Stimulated activated CD4-positive, alpha-beta T cell treated with anti-CD3 and anti-CD28 coated beads, Interleukin-12 subunit alpha, Interleukin-12 subunit beta, amount 100 ng/mL, for 48 hours (primary cell): ENCODE measurements around the gene ENDOU.
"Not testable (repeated sequence)": the region's sequence is repeated elsewhere in the genome, so short reads cannot be mapped to it uniquely, and the experiment has no call there.

Experiments used
- DNase-seq, 3 donors: peaks; one replicate each; pipeline ENCODE4 v3.0.0-alpha.2; 2020; ENCODE audit warnings: low read depth in 2 of 3, low spot score in 1 of 3

Gene ENDOU

GRCh38 chr12:47698055-47698454 is 27.2 kb downstream of the ENDOU start:
- no peak for DNase-seq

DNA sequence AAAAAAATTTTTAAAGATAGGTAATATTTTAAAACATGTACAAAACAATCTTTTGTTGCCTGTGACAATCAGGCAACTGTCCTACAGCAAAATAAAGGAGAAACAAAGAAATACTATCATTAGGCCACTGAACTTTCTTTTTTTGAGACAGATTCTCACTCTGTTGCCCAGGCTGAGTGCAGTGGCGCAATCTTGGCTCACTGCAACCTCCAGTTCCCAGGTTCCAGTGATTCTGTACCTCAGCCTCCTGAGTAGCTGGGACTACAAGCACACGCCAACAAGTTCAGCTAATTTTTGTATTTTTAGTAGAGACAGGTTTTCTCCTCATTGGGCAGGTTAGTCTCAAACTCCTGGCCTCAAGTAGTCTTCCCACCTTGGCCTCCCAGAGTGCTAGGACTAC is 36.1 kb downstream of the ENDOU start:
- no peak for DNase-seq

DNA sequence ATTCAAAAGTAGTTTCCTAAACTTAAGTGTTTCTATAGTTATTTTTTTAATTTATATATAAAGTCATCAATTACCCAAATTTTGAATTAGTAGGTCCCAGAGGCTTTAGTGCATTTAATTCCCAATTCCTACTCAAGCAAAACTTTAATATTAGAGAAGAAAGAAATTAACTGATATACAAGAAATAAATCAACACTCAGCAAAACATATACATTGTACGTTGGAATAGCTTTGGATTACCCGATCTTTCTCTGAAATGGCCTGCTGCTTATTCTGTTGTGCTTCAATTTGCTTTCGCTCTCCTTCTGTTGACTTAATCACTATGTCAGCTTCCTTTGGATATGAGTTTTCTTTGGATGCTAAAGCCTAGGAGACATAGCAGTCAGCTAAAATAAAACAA is 37.7 kb downstream of the ENDOU start:
- DNase-seq: no peak

GRCh38 chr12:47686645-47687240 is 38.5 kb downstream of the ENDOU start:
- no peak for DNase-seq

- no peak for DNase-seq
These were observed 45.5 kb downstream of the ENDOU start for GRCh38 chr12:47679785-47680184.

GRCh38 chr12:47672068-47672467 is 53.2 kb downstream of the ENDOU start:
- no peak for DNase-seq

DNA sequence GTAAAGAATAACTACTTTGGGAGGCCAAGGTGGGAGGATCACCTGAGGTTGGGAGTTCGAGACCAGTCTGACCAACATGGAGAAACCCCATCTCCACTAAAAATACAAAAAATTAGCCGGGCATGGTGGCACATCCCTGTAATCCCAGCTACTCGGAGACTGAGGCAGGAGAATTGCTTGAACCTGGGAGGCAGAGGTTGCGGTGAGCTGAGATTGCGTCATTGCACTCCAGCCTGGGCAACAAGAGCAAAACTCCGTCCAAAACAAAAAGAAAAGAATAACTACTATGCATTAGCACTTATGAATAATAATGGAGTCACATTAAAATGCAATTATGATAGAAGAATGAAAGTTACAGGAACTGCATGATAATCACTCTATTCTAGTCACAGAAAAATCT is 57.4 kb downstream of the ENDOU start:
- DNase-seq: not testable (repeated sequence)
